ENCODE measurements around the gene GRID1. TPM values are rescaled to one million over a fixed set of nuclear protein-coding genes. Genes with fewer than 3 reads are reported as not detected.

The GRID1 gene
- total RNA-seq, 1 experiment from 2014 or later = 5.6 TPM

DNA sequence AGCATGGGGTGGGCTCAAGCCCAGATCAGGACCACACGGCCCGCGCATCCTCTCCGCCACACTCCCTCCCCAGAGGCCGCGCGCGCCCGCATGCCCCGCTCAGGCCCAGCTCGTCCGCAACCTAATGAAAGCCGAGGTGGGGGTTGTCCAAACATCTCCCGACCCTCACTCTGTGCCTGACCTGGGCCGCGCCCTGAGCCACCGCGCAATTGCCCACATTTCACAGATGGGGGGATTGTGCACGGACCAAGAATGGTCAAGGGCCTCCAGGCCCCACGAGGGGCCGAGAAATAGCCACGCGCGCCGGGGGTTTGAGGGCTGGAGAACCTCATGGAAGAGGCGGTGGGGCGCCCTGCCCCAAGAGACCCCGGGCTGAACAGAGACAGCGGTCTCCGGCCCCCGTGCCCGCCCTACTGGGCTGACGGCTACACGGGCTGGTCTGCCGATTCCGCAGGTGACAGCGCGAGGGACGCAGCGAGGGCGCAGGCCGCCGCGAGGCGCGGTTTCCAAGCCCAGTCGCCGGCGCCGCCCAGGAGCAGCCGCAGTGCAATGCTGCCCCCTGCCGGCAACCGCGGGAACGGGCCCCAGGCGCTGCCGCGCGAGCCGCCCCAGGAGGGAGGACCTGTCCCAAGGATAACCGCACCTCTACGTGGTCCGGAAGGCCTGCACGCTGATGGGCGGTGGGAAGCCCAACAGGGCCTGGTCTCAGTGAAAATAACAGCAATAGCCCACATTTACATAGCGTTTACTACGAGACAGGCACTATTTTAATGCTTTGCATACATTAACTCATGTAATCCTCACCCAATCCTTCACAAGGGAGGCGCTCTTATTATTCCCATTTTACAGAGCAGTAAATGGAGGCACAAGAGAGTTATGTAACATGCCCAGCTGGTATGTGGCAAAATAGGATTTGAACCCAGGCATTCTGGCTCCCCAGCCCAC is 10.5 kb upstream of the GRID1 start:
- POLR2A ChIA-PET = no interaction called here
- CTCF ChIA-PET = no interaction called here
- TF ChIP-seq, protein P1, sequence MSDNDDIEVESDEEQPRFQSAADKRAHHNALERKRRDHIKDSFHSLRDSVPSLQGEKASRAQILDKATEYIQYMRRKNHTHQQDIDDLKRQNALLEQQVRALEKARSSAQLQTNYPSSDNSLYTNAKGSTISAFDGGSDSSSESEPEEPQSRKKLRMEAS (IDR thresholded peaks at IDR 0.05) = peak; percentile 81
- peak; percentile 53; the same call in 1 of the 2 replicates for TF ChIP-seq ZFX (IDR thresholded peaks at IDR 0.05)
- peak; percentile 99 for TF ChIP-seq RAD21 (IDR thresholded peaks at IDR 0.05; ENCODE audit: low read depth)
- TF ChIP-seq TCF7L2 (IDR thresholded peaks at IDR 0.05; ENCODE audit: borderline replicate concordance, extremely low read depth, insufficient read depth, insufficient read length) = peak; percentile 18
- peak; percentile 92 to 96 (median 96) for TF ChIP-seq CTCF (IDR thresholded peaks at IDR 0.05 in 2 of 3, conservative IDR thresholded peaks at IDR 0.05 in 1 of 3; ENCODE audit: borderline replicate concordance in 1 of 3, insufficient read depth in 1 of 3, low read depth in 2 of 3, low read length in 2 of 3)
- TF ChIP-seq CEBPB (IDR thresholded peaks at IDR 0.05; ENCODE audit: low read depth) = no peak
- Histone ChIP-seq H3K9me2 (ENCODE audit: insufficient read depth) (no peaks in the 10 kb centered on the region), H4K20me1 (ENCODE audit: insufficient read depth) (no peaks in the 10 kb centered on the region), H3K27ac (ENCODE audit: low read depth, low read length) (no peak overlapping the region), H3K4me3 (replicated peaks in 1 of 2; ENCODE audit: low read depth in 1 of 2, low read length in 2 of 2) (no peak overlapping the region), H3K36me3 (ENCODE audit: control insufficient read depth in 1 of 2, insufficient read depth in 2 of 2, low read length in 2 of 2) (no peaks in the 10 kb centered on the region), H3K79me2 (ENCODE audit: insufficient read depth, low read length) (no peaks in the 10 kb centered on the region), H3K27me3 (ENCODE audit: insufficient read depth, low read length) (no peaks in the 10 kb centered on the region), H3K9me3 (ENCODE audit: control insufficient read depth in 1 of 2, insufficient read depth in 1 of 2, low read depth in 1 of 2, low read length in 2 of 2) (no peaks in the 10 kb centered on the region), H2AFZ (ENCODE audit: low read depth, low read length, poor library complexity, severe bottlenecking) (peak overlapping the region; percentile 85), H3K4me2 (ENCODE audit: low read length) (peak overlapping the region; percentile 60), H3K9ac (ENCODE audit: low read length) (no peak overlapping the region), H3K4me1 (ENCODE audit: control insufficient read depth in 1 of 2, insufficient read depth in 2 of 2, low read length in 2 of 2) (peaks cover 0 to 9% of the 10 kb centered on the region in 2 experiments; a peak in 2 of 4 replicates)
- DNase-seq (ENCODE audit: low read depth, low spot score) = peak; percentile 56
- RAD21 ChIA-PET (ENCODE audit: low non-redundant PET in 1 of 2, low total read pairs in 2 of 2, uncharacterized antibody in 2 of 2, unreplicated experiment in 2 of 2) = no interaction called here
- ATAC-seq = peak; percentile 98
- intact Hi-C loops (cut with micrococcal nuclease) = loop anchor here (1.0 to 10.0 kb wide), 7 partner anchors 200 to 1765 kb away; no protein-coding TSS in a partner anchor
- BruUV-seq (replicated peaks) = no TSS peak

Data from HCT116 (cell line).